SK-N-SH (cell line): Measurements from ENCODE around the gene SLC39A7. TPM values are rescaled to one million over a fixed set of nuclear protein-coding genes. Genes with fewer than 3 reads are reported as not detected.

Source experiments
- CTCF ChIA-PET: fragments of 300-600, 350-600 bp; formaldehyde crosslinking; extraction: SDS; loops from one replicate; lab custom pipeline; 2021; lab: Yijun Ruan, JAX
- POLR2A ChIA-PET: fragments of 350-600 bp; sonication (Branson Sonifier 250); formaldehyde crosslinking; extraction: SDS; loops from one replicate; lab custom pipeline; 2020; ENCODE audit warnings: antibody characterized with exemption, inconsistent platforms; lab: Yijun Ruan, JAX
- DNase-seq: peaks from one replicate; pipeline ENCODE4 v3.0.0; 2012
- H2AFZ ChIP-seq: fragments of 200-600 bp; sonication (generic); 2 replicates; pipeline ENCODE4 v1.8.1; 2016; ENCODE audit warnings: antibody characterized with exemption, mild to moderate bottlenecking, low read depth
- H3F3A ChIP-seq: fragments of 200-600 bp; sonication (generic); replicated peaks from 2 replicates; pipeline ENCODE3; 2016; ENCODE audit warnings: antibody characterized with exemption, mild to moderate bottlenecking; ENCODE audit not compliant: insufficient read depth
- H3K27ac ChIP-seq, 2 experiments: fragments of 200-500 bp in 1 of 2; fragments of 200-600 bp in 1 of 2; sonication (Bioruptor generic) in 1 of 2; sonication (generic), shearing (Covaris generic) in 1 of 2; 2 replicates each; pipeline versions ENCODE4 v1.5.1 to v1.6.1; 2014 to 2016; ENCODE audit warnings: low read depth in 2 of 2, inconsistent platforms in 1 of 2, low read length in 1 of 2, mild to moderate bottlenecking in 1 of 2, mixed read lengths in 1 of 2
- H3K27me3 ChIP-seq: fragments of 200-600 bp; sonication (generic), shearing (Covaris generic); 2 replicates; pipeline ENCODE4 v1.6.1; 2016; ENCODE audit warnings: mixed run types; ENCODE audit not compliant: insufficient read depth
- H3K36me3 ChIP-seq, 2 experiments: fragments of 200-500 bp in 1 of 2; fragments of 200-600 bp in 1 of 2; sonication (Bioruptor generic) in 1 of 2; sonication (generic) in 1 of 2; replicated peaks in 1 of 2; 2 replicates each; pipeline versions ENCODE3 to v1.5.1; 2014 to 2016; ENCODE audit warnings: low read length in 1 of 2, mild to moderate bottlenecking in 1 of 2; ENCODE audit not compliant: insufficient read depth in 2 of 2, control insufficient read depth in 1 of 2
- H3K4me1 ChIP-seq, 2 experiments: fragments of 200-500 bp in 1 of 2; fragments of 200-600 bp in 1 of 2; sonication (Bioruptor generic) in 1 of 2; sonication (generic), shearing (Covaris generic) in 1 of 2; 2 replicates each; pipeline versions ENCODE4 v1.5.1 to v1.6.1; 2014 to 2016; ENCODE audit warnings: low read depth in 1 of 2, low read length in 1 of 2, mixed run types in 1 of 2; ENCODE audit not compliant: insufficient read depth in 2 of 2, control insufficient read depth in 1 of 2
- H3K4me2 ChIP-seq: fragments of 200-600 bp; sonication (generic), shearing (Covaris generic); 2 replicates; pipeline ENCODE4 v1.6.1; 2017; ENCODE audit warnings: mixed run types
- H3K4me3 ChIP-seq, 2 experiments: fragments of 200-500 bp in 1 of 2; fragments of 200-600 bp in 1 of 2; sonication (Bioruptor generic) in 1 of 2; sonication (generic), shearing (Covaris generic) in 1 of 2; 2 replicates each; pipeline versions ENCODE4 v1.5.1 to v1.8.1; 2014 to 2016; ENCODE audit warnings: low read depth in 2 of 2, inconsistent platforms in 1 of 2, low read length in 1 of 2, mild to moderate bottlenecking in 1 of 2, mixed read lengths in 1 of 2, moderate library complexity in 1 of 2
- H3K79me2 ChIP-seq: fragments of 200-600 bp; sonication (generic); 2 replicates; pipeline ENCODE4 v1.8.1; 2017; ENCODE audit warnings: mild to moderate bottlenecking; ENCODE audit not compliant: insufficient read depth
- H3K9ac ChIP-seq: fragments of 200-600 bp; sonication (generic); 2 replicates; pipeline ENCODE4 v1.6.1; 2017; ENCODE audit warnings: mixed run types
- H3K9me2 ChIP-seq: fragments of 200-600 bp; sonication (generic); 2 replicates; pipeline ENCODE4 v1.6.1; 2017; ENCODE audit warnings: mixed run types
- H3K9me3 ChIP-seq: fragments of 200-600 bp; sonication (generic); 2 replicates; pipeline ENCODE4 v1.6.1; 2017; ENCODE audit warnings: mixed run types, mild to moderate bottlenecking, moderate library complexity
- H4K20me1 ChIP-seq: fragments of 200-600 bp; sonication (generic); 2 replicates; pipeline ENCODE4 v1.6.1; 2017; ENCODE audit warnings: mild to moderate bottlenecking, mixed run types; ENCODE audit not compliant: insufficient read depth
- CHD2 ChIP-seq: fragments of 150-350 bp; IDR thresholded peaks from 2 replicates; pipeline ENCODE4 v1.6.1; 2018; ENCODE audit warnings: low read length; ENCODE audit not compliant: partially characterized antibody
- CTCF ChIP-seq: fragments of 200-600 bp; sonication (generic); IDR thresholded peaks from 2 replicates; pipeline ENCODE4 v1.6.1; 2017; ENCODE audit warnings: antibody characterized with exemption, mild to moderate bottlenecking, moderate library complexity
- ELF1 ChIP-seq: IDR thresholded peaks from 2 replicates; pipeline ENCODE4 v1.4.0; 2012
- EP300 ChIP-seq, 2 experiments: IDR thresholded peaks; 2 replicates each; pipeline versions ENCODE4 v1.4.0 to v1.6.1; 2012; ENCODE audit warnings: borderline replicate concordance in 1 of 2, low read depth in 1 of 2, low read length in 1 of 2
- FOSL2 ChIP-seq: IDR thresholded peaks from 2 replicates; pipeline ENCODE4 v1.4.0; 2012; ENCODE audit warnings: low read depth, mild to moderate bottlenecking, moderate library complexity, borderline replicate concordance
- FOXJ3 ChIP-seq: sonication (generic); formaldehyde crosslinking; IDR thresholded peaks from 2 replicates; pipeline ENCODE4 v1.5.1; 2020; ENCODE audit warnings: mild to moderate bottlenecking, missing genetic modification reagents
- GATA2 ChIP-seq: sonication (generic); formaldehyde crosslinking; IDR thresholded peaks from 2 replicates; pipeline ENCODE4 v1.5.0; 2020; ENCODE audit warnings: mild to moderate bottlenecking, missing genetic modification reagents
- MAX ChIP-seq: IDR thresholded peaks from 2 replicates; pipeline ENCODE4 v1.4.0; 2012; ENCODE audit warnings: low read depth
- PBX3 ChIP-seq: IDR thresholded peaks from 2 replicates; pipeline ENCODE4; 2012
- POLR2AphosphoS5 ChIP-seq: IDR thresholded peaks from 2 replicates; pipeline ENCODE4 v1.6.1; 2012; ENCODE audit warnings: low read depth, low read length
- RFX5 ChIP-seq: IDR thresholded peaks from 2 replicates; pipeline ENCODE4 v1.6.1; 2012; ENCODE audit warnings: mild to moderate bottlenecking, improper control_type of control experiment, low read length
- SIN3A ChIP-seq: IDR thresholded peaks from 2 replicates; pipeline ENCODE4 v1.6.1; 2012; ENCODE audit warnings: low read depth, mild to moderate bottlenecking, low read length, moderate library complexity, borderline replicate concordance
- TAF1 ChIP-seq: IDR thresholded peaks from 2 replicates; pipeline ENCODE4 v1.6.1; 2012; ENCODE audit warnings: low read depth, mild to moderate bottlenecking, low read length, moderate library complexity, borderline replicate concordance
- TEAD4 ChIP-seq: IDR thresholded peaks from 2 replicates; pipeline ENCODE4 v1.4.0; 2012; ENCODE audit warnings: mild to moderate bottlenecking, borderline replicate concordance; ENCODE audit not compliant: insufficient read depth
- USF1 ChIP-seq: IDR thresholded peaks from 2 replicates; pipeline ENCODE4 v1.4.0; 2012; ENCODE audit warnings: low read depth, borderline replicate concordance
- WGBS: methylation state at CpG from one replicate; pipeline ENCODE4 v1.1.6; 2017; ENCODE audit warnings: low lambda C conversion rate; 5-methylcytosine and 5-hydroxymethylcytosine counted together
- polyA plus RNA-seq, 3 experiments: library from polyadenylated mRNA; depleted of rRNA; stranded (reverse); fragments of >200 nt; gene quantifications; 2 replicates each; pipeline ENCODE4 v1.2.3, GENCODE V29; 2012

Gene SLC39A7
- polyA plus RNA-seq, 1 of the 3 experiments (the other 2 are of a cell fraction), result 129 TPM

GRCh38 chr6:33164176-33164575 is 36.5 kb upstream of the SLC39A7 start:
- peaks cover 0 to 7% of the 10 kb centered on the region in 2 experiments; a peak in 1 of 4 replicates for H3K4me1 ChIP-seq
- POLR2A ChIA-PET, result no interaction called here
- no peaks in the 10 kb centered on the region for H3K79me2 ChIP-seq
- no peaks in the 10 kb centered on the region for H3K36me3 ChIP-seq
- no peaks in the 10 kb centered on the region; the same call in 1 of the 2 replicates for H3K27me3 ChIP-seq
- no peak overlapping the region for H3K9ac ChIP-seq
- WGBS, result 59% methylated on average over 10 of the region's 10 CpGs
- no peaks in the 10 kb centered on the region for H4K20me1 ChIP-seq
- CTCF ChIA-PET, result interaction anchor here (0.6 to 5.8 kb wide), 8 partner anchors 10 to 149 kb away, joined by 3 to 50 read pairs (median 3); partner anchors contain the start of gene HSD17B8
- H3K4me3 ChIP-seq, result no peak overlapping the region
- no peak for TF ChIP-seq ELF1
- no peak for TF ChIP-seq POLR2AphosphoS5
- TF ChIP-seq PBX3, result no peak
- no peak for TF ChIP-seq TEAD4
- no peak for TF ChIP-seq CHD2
- TF ChIP-seq FOXJ3 (CRISPR knock-in tag), result no peak
- no peak for TF ChIP-seq USF1
- TF ChIP-seq MAX, result no peak
- TF ChIP-seq RFX5, result no peak
- no peak for TF ChIP-seq SIN3A
- no peak for TF ChIP-seq FOSL2
- no peak for TF ChIP-seq EP300 (IDR thresholded peaks at IDR 0.05; ENCODE audit: borderline replicate concordance in 1 of 2, low read depth in 1 of 2, low read length in 1 of 2)
- TF ChIP-seq, all 33 proteins: peak for 0
- DNase-seq, result no peak
- H3K4me2 ChIP-seq, result no peak overlapping the region
- no peaks in the 10 kb centered on the region for H3K9me3 ChIP-seq
- H3K27ac ChIP-seq, result no peak overlapping the region
- H3F3A ChIP-seq, result no peaks in the 10 kb centered on the region
- no peak overlapping the region for H2AFZ ChIP-seq
- H3K9me2 ChIP-seq, result no peaks in the 10 kb centered on the region

- Histone ChIP-seq H3K4me2 (no peak overlapping the region), H3K4me1 (peaks cover 0 to 7% of the 10 kb centered on the region in 2 experiments; a peak in 1 of 4 replicates), H3K79me2 (no peaks in the 10 kb centered on the region), H3K9me2 (no peaks in the 10 kb centered on the region), H3F3A (no peaks in the 10 kb centered on the region), H3K4me3 (no peak overlapping the region), H3K9ac (no peak overlapping the region), H4K20me1 (no peaks in the 10 kb centered on the region), H3K36me3 (no peaks in the 10 kb centered on the region), H2AFZ (no peak overlapping the region), H3K27ac (no peak overlapping the region), H3K27me3 (no peaks in the 10 kb centered on the region), H3K9me3 (no peaks in the 10 kb centered on the region)
- CTCF ChIA-PET, result interaction anchor here (1.1 to 4.1 kb wide), 4 partner anchors 9 to 84 kb away, joined by 3 to 34 read pairs (median 6); no protein-coding TSS in a partner anchor
- WGBS, result 44% methylated on average over 9 of the region's 14 CpGs
- DNase-seq, result no peak
- POLR2A ChIA-PET, result no interaction called here
- no peak for TF ChIP-seq ELF1
- TF ChIP-seq POLR2AphosphoS5, result no peak
- TF ChIP-seq TAF1, result no peak
- TF ChIP-seq MAX, result no peak
- no peak for TF ChIP-seq PBX3
- no peak for TF ChIP-seq CTCF
- TF ChIP-seq SIN3A, result no peak
- TF ChIP-seq GATA2 (CRISPR knock-in tag), result no peak
Observed at GRCh38 chr6:33164665-33165373, 35.8 kb upstream of the SLC39A7 start.
